HepG2 (cell line): ENCODE data around the gene TMEM129. TPM values are rescaled to one million over a fixed set of nuclear protein-coding genes. Genes with fewer than 3 reads are reported as not detected.

Experiments
- ATAC-seq: fragments of 200-7000 bp; cut with Tn5 transposase; 3 replicates; pipeline ENCODE4 v1.9.1; 2020; ENCODE audit warnings: mild to moderate bottlenecking, moderate library complexity
- BruUV-seq: library from RNA; stranded (reverse); fragments of 400-500 nt; replicated peaks from 2 replicates; lab custom pipeline; 2021; lab: Mats Ljungman, UMichigan
- CTCF ChIA-PET: fragments of 300-600 bp; formaldehyde crosslinking; extraction: SDS; loops from one replicate; lab custom pipeline; 2021; ENCODE audit warnings: low total read pairs, inconsistent platforms, low intra/inter-chr PET ratio; lab: Yijun Ruan, JAX
- POLR2A ChIA-PET: fragments of 350-600 bp; sonication (Branson Sonifier 250); formaldehyde crosslinking; loops from one replicate; lab custom pipeline; 2020; ENCODE audit warnings: antibody characterized with exemption, inconsistent platforms; lab: Yijun Ruan, JAX
- DNase-seq: peaks from one replicate; pipeline ENCODE4 v3.0.0-alpha.2; 2015; ENCODE audit warnings: low spot score
- FAIRE-seq: peaks from 3 replicates; lab custom pipeline; 2011; peaks lifted over from hg19 to GRCh38; lab: Jason Lieb, UNC
- H2AFZ ChIP-seq: one replicate; pipeline ENCODE4 v1.6.1; 2011; ENCODE audit warnings: low read length, inconsistent platforms
- H3K27ac ChIP-seq: fragments of 300-600 bp; 3 replicates; pipeline ENCODE4 v1.8.0; 2011; ENCODE audit warnings: mixed run types, mild to moderate bottlenecking, mixed read lengths, low read length, inconsistent platforms; ENCODE audit not compliant: insufficient read depth; ENCODE audit errors: extremely low read length
- H3K27me3 ChIP-seq, 2 experiments: fragments of 200-600 bp in 1 of 2; 2 replicates in 1 of 2; 3 replicates in 1 of 2; pipeline versions ENCODE4 v1.6.0 to v1.8.0; 2011; ENCODE audit warnings: low read length in 2 of 2, mild to moderate bottlenecking in 2 of 2, moderate library complexity in 2 of 2, inconsistent platforms in 1 of 2; ENCODE audit not compliant: insufficient read depth in 2 of 2, control insufficient read depth in 1 of 2
- H3K36me3 ChIP-seq, 2 experiments: fragments of 200-600 bp in 1 of 2; replicated peaks in 1 of 2; 2 replicates in 1 of 2; 3 replicates in 1 of 2; pipeline versions ENCODE4 v1.5.1 to v1.8.0; 2011; ENCODE audit warnings: low read length in 2 of 2, inconsistent platforms in 1 of 2; ENCODE audit not compliant: insufficient read depth in 2 of 2, control insufficient read depth in 1 of 2
- H3K4me1 ChIP-seq: 2 replicates; pipeline ENCODE4 v1.5.1; 2012; ENCODE audit warnings: low read length, inconsistent platforms; ENCODE audit not compliant: insufficient read depth
- H3K4me2 ChIP-seq: 2 replicates; pipeline ENCODE4 v1.6.0; 2011; ENCODE audit warnings: low read depth, low read length, inconsistent platforms
- H3K4me3 ChIP-seq, 3 experiments: fragments of 200-600 bp in 1 of 3; sonication (generic), shearing (Covaris generic) in 1 of 3; replicated peaks in 1 of 3; 2 replicates each; pipeline ENCODE4 v1.5.1; 2011 to 2016; ENCODE audit warnings: low read length in 3 of 3, inconsistent platforms in 2 of 3, low read depth in 2 of 3, mild to moderate bottlenecking in 2 of 3, control low read depth in 1 of 3, mixed read lengths in 1 of 3; ENCODE audit not compliant: insufficient read depth in 1 of 3
- H3K79me2 ChIP-seq: one replicate; pipeline ENCODE4 v1.6.1; 2011; ENCODE audit warnings: low read length, inconsistent platforms; ENCODE audit not compliant: insufficient read depth
- H3K9ac ChIP-seq: 2 replicates; pipeline ENCODE4 v1.6.0; 2011; ENCODE audit warnings: mild to moderate bottlenecking, low read depth, low read length, inconsistent platforms; ENCODE audit not compliant: insufficient read depth
- H3K9me3 ChIP-seq: 2 replicates; pipeline ENCODE4 v1.5.1; 2012; ENCODE audit warnings: mild to moderate bottlenecking, low read length
- H4K20me1 ChIP-seq: 2 replicates; pipeline ENCODE4 v1.6.0; 2011; ENCODE audit warnings: inconsistent platforms, mild to moderate bottlenecking, low read length, moderate library complexity; ENCODE audit not compliant: insufficient read depth
- CREB1 ChIP-seq, 2 experiments: fragments of 450-650 bp in 1 of 2; IDR thresholded peaks; 2 replicates each; pipeline ENCODE4 v1.6.1; 2016 to 2017; ENCODE audit warnings: control low read depth in 1 of 2, mild to moderate bottlenecking in 1 of 2, missing compliant biosample characterization in 1 of 2, missing genetic modification characterization in 1 of 2
- GMEB1 ChIP-seq: sonication (generic); formaldehyde crosslinking; IDR thresholded peaks from 2 replicates; pipeline ENCODE4 v1.5.1; 2020; ENCODE audit warnings: missing genetic modification reagents, mild to moderate bottlenecking, borderline replicate concordance
- KLF16 ChIP-seq, 2 experiments: sonication (generic) in 1 of 2; formaldehyde crosslinking in 1 of 2; IDR thresholded peaks; 2 replicates each; pipeline versions ENCODE4 v1.6.1 to v1.8.0; 2016 to 2023; ENCODE audit warnings: missing genetic modification reagents in 2 of 2, missing compliant biosample characterization in 1 of 2
- KLF9 ChIP-seq: IDR thresholded peaks from 2 replicates; pipeline ENCODE4 v1.6.1; 2016; ENCODE audit warnings: low read depth
- MAFK ChIP-seq, 2 experiments: IDR thresholded peaks in 1 of 2; conservative IDR thresholded peaks in 1 of 2; 2 replicates each; pipeline ENCODE4 v1.6.1; 2011; ENCODE audit warnings: improper control_type of control experiment in 2 of 2, low read length in 2 of 2
- NFE2L2 ChIP-seq: fragments of 150-350 bp; IDR thresholded peaks from 2 replicates; pipeline ENCODE4 v1.6.1; 2014; ENCODE audit warnings: low read length
- PLRG1 ChIP-seq: fragments of 450-650 bp; conservative IDR thresholded peaks from 2 replicates; pipeline ENCODE4 v1.6.1; 2016
- SOX6 ChIP-seq, 2 experiments: fragments of 450-650 bp in 1 of 2; sonication (generic) in 1 of 2; formaldehyde crosslinking in 1 of 2; IDR thresholded peaks; 2 replicates each; pipeline versions ENCODE4 v1.4.0 to v1.6.1; 2017 to 2020; ENCODE audit warnings: antibody characterized with exemption in 1 of 2, mild to moderate bottlenecking in 1 of 2, missing genetic modification reagents in 1 of 2
- SP1 ChIP-seq, 2 experiments: fragments of 450-650 bp in 1 of 2; sonication (generic) in 1 of 2; formaldehyde crosslinking in 1 of 2; IDR thresholded peaks; 2 replicates each; pipeline versions ENCODE4 v1.4.0 to v1.6.1; 2016 to 2020; ENCODE audit warnings: missing genetic modification reagents in 1 of 2
- ZC3H4 ChIP-seq: sonication (generic); formaldehyde crosslinking; IDR thresholded peaks from 2 replicates; pipeline ENCODE4 v1.4.0; 2020; ENCODE audit warnings: missing genetic modification reagents, borderline replicate concordance
- ZNF138 ChIP-seq: sonication (generic); formaldehyde crosslinking; IDR thresholded peaks from 2 replicates; pipeline ENCODE4 v1.5.0; 2020; ENCODE audit warnings: mild to moderate bottlenecking, low read depth, missing genetic modification reagents
- ZNF672 ChIP-seq: sonication (generic); formaldehyde crosslinking; IDR thresholded peaks from 2 replicates; pipeline ENCODE4 v1.8.1; 2022; ENCODE audit warnings: missing genetic modification reagents
- ZNF761 ChIP-seq: sonication (generic); formaldehyde crosslinking; conservative IDR thresholded peaks from 2 replicates; pipeline ENCODE4 v1.4.0; 2020; ENCODE audit warnings: mild to moderate bottlenecking, missing genetic modification reagents
- WGBS: methylation state at CpG from one replicate; pipeline ENCODE4 v1.1.6; 2017; ENCODE audit warnings: low lambda C conversion rate; 5-methylcytosine and 5-hydroxymethylcytosine counted together
- in situ Hi-C: cut with HindIII; loops from 2 replicates; pipeline ENCODE4 v1.10.0; 2017; ENCODE audit warnings: low pct_unique_long_range_greater_than_20kb; ENCODE audit not compliant: extremely low pct_ligation_motif_present
- intact Hi-C: fragments of 100-400 bp; cut with micrococcal nuclease; formaldehyde crosslinking; loops from one replicate; pipeline ENCODE4 v1.10.0; 2022; ENCODE audit not compliant: unreplicated experiment
- polyA plus RNA-seq, 8 experiments: library from polyadenylated mRNA; depleted of rRNA in 3 of 8; stranded (reverse) in 7 of 8; unstranded in 1 of 8; fragments of >200 nt; fragmentation: Illumina TruSeq in 4 of 8; extraction: Trizol in 4 of 8; gene quantifications; 2 replicates each; pipeline versions ENCODE4 v1.2.1 to v1.2.3, GENCODE V29; 2011 to 2016; ENCODE audit warnings: low read depth in 4 of 8, missing spikeins in 1 of 8, mixed read lengths in 1 of 8; ENCODE audit not compliant: insufficient read depth in 1 of 8
- total RNA-seq, 5 experiments: library from RNA; depleted of rRNA; stranded (reverse); fragments of >200 nt; fragmentation: Illumina TruSeq; extraction: Trizol; gene quantifications; 2 replicates each; pipeline ENCODE4 v1.2.3, GENCODE V29; 2016; ENCODE audit warnings: low read depth in 1 of 5
- TF ChIP-seq, protein P1 (sequence below): sonication (generic); formaldehyde crosslinking; IDR thresholded peaks from 2 replicates; pipeline ENCODE4 v1.8.0; 2022; ENCODE audit warnings: missing genetic modification reagents, mild to moderate bottlenecking, moderate library complexity, borderline replicate concordance

Gene TMEM129
- total and polyA plus RNA-seq, 2 of the 13 experiments (the other 11 are each of a cell fraction or from before 2014, with no cell fraction given) = 19.0 to 25.8 TPM

GRCh38 chr4:1676605-1677525 is 44.3 kb downstream of the TMEM129 start:
- FAIRE-seq = no peak

DNA sequence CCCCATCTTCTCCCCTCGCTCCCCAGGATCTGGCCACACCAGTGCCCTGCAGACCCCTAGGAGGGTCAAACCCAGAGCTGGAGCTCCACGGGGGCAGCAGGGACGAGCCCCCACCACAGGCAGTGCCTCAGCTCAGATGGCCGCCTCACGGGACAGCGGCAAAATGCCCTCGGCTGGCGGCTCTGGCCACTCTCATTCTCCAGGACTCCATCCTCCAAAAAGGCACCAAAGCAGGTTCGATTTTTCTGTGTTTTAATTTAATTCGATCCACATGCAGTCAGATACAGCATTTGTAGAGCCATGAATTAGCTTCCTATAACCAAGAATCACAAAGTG is 45.4 kb downstream of the TMEM129 start:
- FAIRE-seq (no peak), ATAC-seq (no peak), DNase-seq (no peak)
- Histone ChIP-seq H4K20me1 (no peaks in the 10 kb centered on the region), H3K27ac (no peak overlapping the region), H3K4me3 (no peak overlapping the region), H3K4me2 (no peak overlapping the region), H3K4me1 (peaks cover 26% of the 10 kb centered on the region), H3K27me3 (peaks cover 0 to 17% of the 10 kb centered on the region in 2 experiments; a peak in 2 of 5 replicates), H3K79me2 (no peaks in the 10 kb centered on the region), H3K36me3 (no peaks in the 10 kb centered on the region), H2AFZ (no peak overlapping the region), H3K9me3 (no peaks in the 10 kb centered on the region), H3K9ac (no peak overlapping the region)
- CTCF ChIA-PET = no interaction called here
- intact Hi-C loops (no loop called here), in situ Hi-C loops (no loop called here)
- 44% methylated on average over 9 of the region's 10 CpGs for WGBS
- POLR2A ChIA-PET = no interaction called here
- no TSS peak for BruUV-seq
- TF ChIP-seq KLF16 (CRISPR knock-in tag; IDR thresholded peaks at IDR 0.05) (no peak), ZNF761 (no peak), SP1 (IDR thresholded peaks at IDR 0.05) (no peak), SP1 (CRISPR knock-in tag; IDR thresholded peaks at IDR 0.05) (no peak), SOX6 (IDR thresholded peaks at IDR 0.05) (no peak), SOX6 (CRISPR knock-in tag; IDR thresholded peaks at IDR 0.05) (no peak), ZC3H4 (CRISPR knock-in tag) (no peak), ZNF138 (CRISPR knock-in tag) (no peak), ZNF672 (CRISPR knock-in tag) (no peak), KLF9 (no peak), GMEB1 (no peak)
- TF ChIP-seq, protein P1, sequence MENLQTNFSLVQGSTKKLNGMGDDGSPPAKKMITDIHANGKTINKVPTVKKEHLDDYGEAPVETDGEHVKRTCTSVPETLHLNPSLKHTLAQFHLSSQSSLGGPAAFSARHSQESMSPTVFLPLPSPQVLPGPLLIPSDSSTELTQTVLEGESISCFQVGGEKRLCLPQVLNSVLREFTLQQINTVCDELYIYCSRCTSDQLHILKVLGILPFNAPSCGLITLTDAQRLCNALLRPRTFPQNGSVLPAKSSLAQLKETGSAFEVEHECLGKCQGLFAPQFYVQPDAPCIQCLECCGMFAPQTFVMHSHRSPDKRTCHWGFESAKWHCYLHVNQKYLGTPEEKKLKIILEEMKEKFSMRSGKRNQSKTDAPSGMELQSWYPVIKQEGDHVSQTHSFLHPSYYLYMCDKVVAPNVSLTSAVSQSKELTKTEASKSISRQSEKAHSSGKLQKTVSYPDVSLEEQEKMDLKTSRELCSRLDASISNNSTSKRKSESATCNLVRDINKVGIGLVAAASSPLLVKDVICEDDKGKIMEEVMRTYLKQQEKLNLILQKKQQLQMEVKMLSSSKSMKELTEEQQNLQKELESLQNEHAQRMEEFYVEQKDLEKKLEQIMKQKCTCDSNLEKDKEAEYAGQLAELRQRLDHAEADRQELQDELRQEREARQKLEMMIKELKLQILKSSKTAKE (CRISPR knock-in tag) = no peak

More at GRCh38 chr4:1676605-1677525, 44.3 kb downstream of the TMEM129 start:
- BruUV-seq = no TSS peak
- H3K4me3 ChIP-seq = no peak overlapping the region
- CTCF ChIA-PET = no interaction called here
- no peaks in the 10 kb centered on the region for H4K20me1 ChIP-seq
- no peak overlapping the region for H3K4me2 ChIP-seq
- POLR2A ChIA-PET = no interaction called here
- TF ChIP-seq NFE2L2 (peak; percentile 71), MAFK (conservative IDR thresholded peaks at IDR 0.05 in 1 of 2, IDR thresholded peaks at IDR 0.05 in 1 of 2; ENCODE audit: low read length in 2 of 2) (peak in 1 of 2 experiments; percentile 30; a peak in 1 of 4 replicates), PLRG1 (no peak), CREB1 (IDR thresholded peaks at IDR 0.05) (peak; percentile 53; the same call in 1 of the 2 replicates), CREB1 (CRISPR knock-in tag; IDR thresholded peaks at IDR 0.05) (no peak)
- H3K27me3 ChIP-seq = peaks cover 0 to 17% of the 10 kb centered on the region in 2 experiments; a peak in 2 of 5 replicates
- no peak overlapping the region for H2AFZ ChIP-seq
- H3K27ac ChIP-seq = no peak overlapping the region
- ATAC-seq = peak; percentile 18; the same call in 2 of the 3 replicates
- WGBS = 61% methylated on average over 24 of the region's 25 CpGs
- H3K36me3 ChIP-seq = no peaks in the 10 kb centered on the region
- H3K9me3 ChIP-seq = no peaks in the 10 kb centered on the region
- H3K79me2 ChIP-seq = no peaks in the 10 kb centered on the region
- no peak for DNase-seq
- peaks cover 31% of the 10 kb centered on the region for H3K4me1 ChIP-seq
- intact Hi-C loops = no loop called here
- no peak overlapping the region for H3K9ac ChIP-seq
- in situ Hi-C loops = no loop called here
